ENCODE results near the gene TMEM198. TPM values are rescaled to one million over a fixed set of nuclear protein-coding genes. Genes with fewer than 3 reads are reported as not detected.

TMEM198 gene
- total and polyA plus RNA-seq, 2 experiments from 2014 or later = 5.6 to 13.7 TPM

DNA sequence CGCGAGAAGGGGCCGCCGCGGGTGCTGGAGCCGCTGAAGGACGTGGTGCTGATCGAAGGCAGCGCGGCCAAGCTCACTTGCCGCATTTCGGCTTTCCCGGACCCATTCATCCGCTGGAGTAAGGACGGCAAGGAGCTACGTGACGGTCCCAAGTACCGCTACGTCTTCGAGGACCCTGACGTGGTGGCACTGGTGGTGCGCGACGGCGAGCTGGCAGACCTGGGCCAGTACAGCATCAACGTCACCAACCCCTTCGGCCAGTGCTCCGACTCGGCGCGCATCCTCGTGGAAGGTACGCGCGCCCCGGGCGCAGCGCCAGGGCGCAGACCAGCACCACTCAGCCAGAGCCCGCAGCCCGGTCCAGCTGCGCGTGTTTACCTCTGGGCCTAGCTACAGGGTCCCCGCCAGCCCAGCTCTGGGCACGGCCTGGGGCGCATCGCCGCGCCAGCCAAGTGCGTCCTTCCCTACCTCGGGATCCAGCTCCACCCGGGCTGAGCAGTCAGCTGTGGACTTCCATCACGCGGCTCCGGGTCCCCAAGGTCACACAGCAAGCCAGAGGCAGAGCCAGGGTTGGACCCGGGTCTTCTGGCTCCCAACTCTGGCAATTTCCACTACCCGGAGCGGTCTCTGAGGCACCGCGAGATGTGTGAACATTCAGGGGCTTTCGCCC is 46.9 kb upstream of the TMEM198 start:
- no peaks in the 10 kb centered on the region; the same call in 2 of the 3 replicates for H3K9me3 Mint-ChIP-seq
- H3K27ac Mint-ChIP-seq = no peak overlapping the region
- peak overlapping the region; percentile 84 for H3K4me3 Mint-ChIP-seq
- H3K36me3 ChIP-seq (ENCODE audit: insufficient read depth) = no peaks in the 10 kb centered on the region
- H3K9me2 ChIP-seq (ENCODE audit: insufficient read depth) = no peaks in the 10 kb centered on the region
- peaks cover 17% of the 10 kb centered on the region for H3F3A ChIP-seq (replicated peaks; ENCODE audit: low read depth)
- peak overlapping the region; percentile 98 for H3K4me2 ChIP-seq
- H3K4me1 Mint-ChIP-seq = peaks cover 49% of the 10 kb centered on the region
- H4K20me1 ChIP-seq (replicated peaks; ENCODE audit: insufficient read depth) = no peaks in the 10 kb centered on the region
- peak overlapping the region; percentile 58 for H3K4me3 ChIP-seq
- H3K79me2 ChIP-seq (replicated peaks; ENCODE audit: insufficient read depth) = no peaks in the 10 kb centered on the region
- peaks cover 36% of the 10 kb centered on the region for H3K4me1 ChIP-seq (ENCODE audit: insufficient read depth)
- H3K27me3 ChIP-seq (ENCODE audit: insufficient read depth) = peaks cover 48% of the 10 kb centered on the region
- no peak for TF ChIP-seq POLR2AphosphoS5 (IDR thresholded peaks at IDR 0.05; ENCODE audit: low read depth)
- no peak for TF ChIP-seq NANOG (IDR thresholded peaks at IDR 0.05; ENCODE audit: borderline replicate concordance)
- ATAC-seq = peak; percentile 3
- H3K36me3 Mint-ChIP-seq (ENCODE audit: low read depth) = no peaks in the 10 kb centered on the region; the same call in 1 of the 3 replicates
- H3K27ac ChIP-seq (ENCODE audit: low read depth) = no peak overlapping the region
- DNase-seq (ENCODE audit: low spot score) = peak; percentile 65
- H3K27me3 Mint-ChIP-seq (ENCODE audit: insufficient read depth, low read depth, poor library complexity) = peaks cover 51% of the 10 kb centered on the region
- peak overlapping the region; percentile 92 for H2AFZ ChIP-seq

- H3K27ac Mint-ChIP-seq = no peak overlapping the region
- H3K4me1 Mint-ChIP-seq = peaks cover 51% of the 10 kb centered on the region
- H3F3A ChIP-seq (replicated peaks; ENCODE audit: low read depth) = peaks cover 17% of the 10 kb centered on the region
- H3K79me2 ChIP-seq (replicated peaks; ENCODE audit: insufficient read depth) = no peaks in the 10 kb centered on the region
- H3K4me2 ChIP-seq = peak overlapping the region; percentile 98
- H3K27ac ChIP-seq (ENCODE audit: low read depth) = no peak overlapping the region
- H3K4me1 ChIP-seq (ENCODE audit: insufficient read depth) = peaks cover 43% of the 10 kb centered on the region
- H3K36me3 Mint-ChIP-seq (ENCODE audit: low read depth) = no peaks in the 10 kb centered on the region; the same call in 2 of the 3 replicates
- H4K20me1 ChIP-seq (replicated peaks; ENCODE audit: insufficient read depth) = no peaks in the 10 kb centered on the region
- ATAC-seq (peak; percentile 26), DNase-seq (ENCODE audit: low spot score) (peak; percentile 77)
- H3K9me2 ChIP-seq (ENCODE audit: insufficient read depth) = no peaks in the 10 kb centered on the region
- H2AFZ ChIP-seq = peak overlapping the region; percentile 92
- peaks cover 48% of the 10 kb centered on the region for H3K27me3 ChIP-seq (ENCODE audit: insufficient read depth)
- H3K4me3 Mint-ChIP-seq = peak overlapping the region; percentile 84
- H3K27me3 Mint-ChIP-seq (ENCODE audit: insufficient read depth, low read depth, poor library complexity) = peaks cover 51% of the 10 kb centered on the region
- no peaks in the 10 kb centered on the region for H3K36me3 ChIP-seq (ENCODE audit: insufficient read depth)
- no peaks in the 10 kb centered on the region; the same call in 2 of the 3 replicates for H3K9me3 Mint-ChIP-seq
- peak overlapping the region; percentile 58 for H3K4me3 ChIP-seq
- TF ChIP-seq, protein P1, sequence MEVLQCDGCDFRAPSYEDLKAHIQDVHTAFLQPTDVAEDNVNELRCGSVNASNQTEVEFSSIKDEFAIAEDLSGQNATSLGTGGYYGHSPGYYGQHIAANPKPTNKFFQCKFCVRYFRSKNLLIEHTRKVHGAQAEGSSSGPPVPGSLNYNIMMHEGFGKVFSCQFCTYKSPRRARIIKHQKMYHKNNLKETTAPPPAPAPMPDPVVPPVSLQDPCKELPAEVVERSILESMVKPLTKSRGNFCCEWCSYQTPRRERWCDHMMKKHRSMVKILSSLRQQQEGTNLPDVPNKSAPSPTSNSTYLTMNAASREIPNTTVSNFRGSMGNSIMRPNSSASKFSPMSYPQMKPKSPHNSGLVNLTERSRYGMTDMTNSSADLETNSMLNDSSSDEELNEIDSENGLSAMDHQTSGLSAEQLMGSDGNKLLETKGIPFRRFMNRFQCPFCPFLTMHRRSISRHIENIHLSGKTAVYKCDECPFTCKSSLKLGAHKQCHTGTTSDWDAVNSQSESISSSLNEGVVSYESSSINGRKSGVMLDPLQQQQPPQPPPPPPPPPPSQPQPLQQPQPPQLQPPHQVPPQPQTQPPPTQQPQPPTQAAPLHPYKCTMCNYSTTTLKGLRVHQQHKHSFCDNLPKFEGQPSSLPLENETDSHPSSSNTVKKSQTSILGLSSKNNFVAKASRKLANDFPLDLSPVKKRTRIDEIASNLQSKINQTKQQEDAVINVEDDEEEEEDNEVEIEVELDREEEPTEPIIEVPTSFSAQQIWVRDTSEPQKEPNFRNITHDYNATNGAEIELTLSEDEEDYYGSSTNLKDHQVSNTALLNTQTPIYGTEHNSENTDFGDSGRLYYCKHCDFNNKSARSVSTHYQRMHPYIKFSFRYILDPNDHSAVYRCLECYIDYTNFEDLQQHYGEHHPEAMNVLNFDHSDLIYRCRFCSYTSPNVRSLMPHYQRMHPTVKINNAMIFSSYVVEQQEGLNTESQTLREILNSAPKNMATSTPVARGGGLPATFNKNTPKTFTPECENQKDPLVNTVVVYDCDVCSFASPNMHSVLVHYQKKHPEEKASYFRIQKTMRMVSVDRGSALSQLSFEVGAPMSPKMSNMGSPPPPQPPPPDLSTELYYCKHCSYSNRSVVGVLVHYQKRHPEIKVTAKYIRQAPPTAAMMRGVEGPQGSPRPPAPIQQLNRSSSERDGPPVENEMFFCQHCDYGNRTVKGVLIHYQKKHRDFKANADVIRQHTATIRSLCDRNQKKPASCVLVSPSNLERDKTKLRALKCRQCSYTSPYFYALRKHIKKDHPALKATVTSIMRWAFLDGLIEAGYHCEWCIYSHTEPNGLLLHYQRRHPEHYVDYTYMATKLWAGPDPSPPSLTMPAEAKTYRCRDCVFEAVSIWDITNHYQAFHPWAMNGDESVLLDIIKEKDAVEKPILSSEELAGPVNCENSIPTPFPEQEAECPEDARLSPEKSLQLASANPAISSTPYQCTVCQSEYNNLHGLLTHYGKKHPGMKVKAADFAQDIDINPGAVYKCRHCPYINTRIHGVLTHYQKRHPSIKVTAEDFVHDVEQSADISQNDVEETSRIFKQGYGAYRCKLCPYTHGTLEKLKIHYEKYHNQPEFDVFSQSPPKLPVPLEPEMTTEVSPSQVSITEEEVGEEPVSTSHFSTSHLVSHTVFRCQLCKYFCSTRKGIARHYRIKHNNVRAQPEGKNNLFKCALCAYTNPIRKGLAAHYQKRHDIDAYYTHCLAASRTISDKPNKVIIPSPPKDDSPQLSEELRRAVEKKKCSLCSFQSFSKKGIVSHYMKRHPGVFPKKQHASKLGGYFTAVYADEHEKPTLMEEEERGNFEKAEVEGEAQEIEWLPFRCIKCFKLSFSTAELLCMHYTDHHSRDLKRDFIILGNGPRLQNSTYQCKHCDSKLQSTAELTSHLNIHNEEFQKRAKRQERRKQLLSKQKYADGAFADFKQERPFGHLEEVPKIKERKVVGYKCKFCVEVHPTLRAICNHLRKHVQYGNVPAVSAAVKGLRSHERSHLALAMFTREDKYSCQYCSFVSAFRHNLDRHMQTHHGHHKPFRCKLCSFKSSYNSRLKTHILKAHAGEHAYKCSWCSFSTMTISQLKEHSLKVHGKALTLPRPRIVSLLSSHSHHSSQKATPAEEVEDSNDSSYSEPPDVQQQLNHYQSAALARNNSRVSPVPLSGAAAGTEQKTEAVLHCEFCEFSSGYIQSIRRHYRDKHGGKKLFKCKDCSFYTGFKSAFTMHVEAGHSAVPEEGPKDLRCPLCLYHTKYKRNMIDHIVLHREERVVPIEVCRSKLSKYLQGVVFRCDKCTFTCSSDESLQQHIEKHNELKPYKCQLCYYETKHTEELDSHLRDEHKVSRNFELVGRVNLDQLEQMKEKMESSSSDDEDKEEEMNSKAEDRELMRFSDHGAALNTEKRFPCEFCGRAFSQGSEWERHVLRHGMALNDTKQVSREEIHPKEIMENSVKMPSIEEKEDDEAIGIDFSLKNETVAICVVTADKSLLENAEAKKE (CRISPR knock-in tag; IDR thresholded peaks at IDR 0.05) = no peak
- TF ChIP-seq ZNF331 (CRISPR knock-in tag; IDR thresholded peaks at IDR 0.05; ENCODE audit: low read depth) (no peak), STAT1 (IDR thresholded peaks at IDR 0.05; ENCODE audit: unreplicated experiment) (no peak), EZH2phosphoT487 (IDR thresholded peaks at IDR 0.05; ENCODE audit: unreplicated experiment) (peak; percentile 28), CREB1 (CRISPR knock-in tag; IDR thresholded peaks at IDR 0.05; ENCODE audit: low read depth) (no peak), ZNF114 (CRISPR knock-in tag; IDR thresholded peaks at IDR 0.05) (no peak)
- TF ChIP-seq, protein P2, sequence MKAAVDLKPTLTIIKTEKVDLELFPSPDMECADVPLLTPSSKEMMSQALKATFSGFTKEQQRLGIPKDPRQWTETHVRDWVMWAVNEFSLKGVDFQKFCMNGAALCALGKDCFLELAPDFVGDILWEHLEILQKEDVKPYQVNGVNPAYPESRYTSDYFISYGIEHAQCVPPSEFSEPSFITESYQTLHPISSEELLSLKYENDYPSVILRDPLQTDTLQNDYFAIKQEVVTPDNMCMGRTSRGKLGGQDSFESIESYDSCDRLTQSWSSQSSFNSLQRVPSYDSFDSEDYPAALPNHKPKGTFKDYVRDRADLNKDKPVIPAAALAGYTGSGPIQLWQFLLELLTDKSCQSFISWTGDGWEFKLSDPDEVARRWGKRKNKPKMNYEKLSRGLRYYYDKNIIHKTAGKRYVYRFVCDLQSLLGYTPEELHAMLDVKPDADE (IDR thresholded peaks at IDR 0.05) = no peak
These were observed 46.1 kb upstream of the TMEM198 start for GRCh38 chr2:219497495-219498279.

Data from GM23338 (cell line).